ENCODE results near the gene DNAJA3.

The DNAJA3 gene

DNA sequence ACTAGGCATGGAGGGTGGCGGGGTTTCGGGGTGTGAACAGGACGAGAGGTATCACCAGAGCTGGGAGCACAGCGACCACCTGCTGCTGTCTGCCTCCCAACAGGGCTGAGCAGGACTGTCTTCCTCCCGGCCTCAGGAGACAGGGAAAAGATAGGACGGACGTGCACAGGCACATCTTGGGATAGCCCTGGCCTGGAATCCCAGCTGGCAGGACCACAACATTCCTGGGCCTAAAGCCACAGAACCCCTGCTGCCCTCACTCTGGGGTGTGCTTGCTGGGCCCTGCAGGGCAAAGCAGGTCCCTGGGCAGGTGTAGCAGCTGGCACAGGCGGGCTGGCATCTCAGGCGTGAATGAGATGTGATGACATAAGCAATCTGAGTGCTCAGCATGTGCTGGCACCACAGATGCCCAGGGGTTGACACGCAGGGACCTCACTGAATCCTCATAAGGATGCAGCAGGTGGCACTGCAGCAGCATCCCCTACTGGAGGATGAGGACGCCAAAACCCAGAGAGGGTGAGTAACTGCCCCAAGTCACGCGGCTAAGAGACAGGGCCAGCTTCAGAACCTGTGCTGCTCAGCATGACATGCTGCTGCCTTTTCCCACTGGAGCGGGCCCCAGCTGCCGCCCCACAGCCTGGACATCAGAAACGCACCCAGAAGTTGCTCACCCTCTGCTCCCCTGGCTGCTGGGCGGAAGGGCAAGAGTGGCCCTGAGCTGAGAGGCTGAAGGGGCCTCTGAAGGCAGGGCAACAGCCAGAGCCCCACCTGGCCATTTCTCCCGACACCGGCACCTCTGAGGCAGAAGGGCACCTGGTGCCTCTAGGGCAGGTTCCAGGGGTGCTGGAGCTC lies 16.4 kb upstream of the DNAJA3 start:
- Histone ChIP-seq H3K79me1 (ENCODE audit: low read length) (no peaks in the 10 kb centered on the region), H4K12ac (ENCODE audit: low read depth, low read length) (no peak overlapping the region), H3K18ac (ENCODE audit: low read length) (no peak overlapping the region), H3K4me1 (ENCODE audit: control insufficient read depth in 1 of 2, insufficient read depth in 2 of 2, low read length in 2 of 2) (no peaks in the 10 kb centered on the region), H4K91ac (ENCODE audit: low read depth, low read length) (no peak overlapping the region), H2BK5ac (ENCODE audit: low read depth, low read length, poor library complexity) (no peak overlapping the region), H3K27ac (ENCODE audit: low read depth, low read length) (no peak overlapping the region), H3K4me3 (ENCODE audit: low read depth, low read length) (no peak overlapping the region), H3K4me2 (ENCODE audit: low read length) (no peak overlapping the region), H2BK12ac (ENCODE audit: low read length) (no peak overlapping the region), H2AK5ac (ENCODE audit: low read length) (no peak overlapping the region), H3K14ac (ENCODE audit: low read length) (no peak overlapping the region), H3K9me3 (ENCODE audit: insufficient read depth, low read depth, low read length) (no peaks in the 10 kb centered on the region), H3K36me3 (ENCODE audit: control insufficient read depth in 1 of 2, insufficient read depth in 2 of 2, low read length in 2 of 2) (peaks cover 29 to 35% of the 10 kb centered on the region in 2 experiments), H4K8ac (ENCODE audit: low read depth, low read length) (no peak overlapping the region), H3K23ac (ENCODE audit: low read length) (no peak overlapping the region), H3K27me3 (ENCODE audit: insufficient read depth, low read length) (no peaks in the 10 kb centered on the region), H2AFZ (ENCODE audit: insufficient read depth, low read length, poor library complexity) (no peak overlapping the region), H3K4ac (ENCODE audit: low read depth, low read length) (no peak overlapping the region), H3K9ac (ENCODE audit: low read length) (no peak overlapping the region), H3K79me2 (ENCODE audit: control insufficient read depth, insufficient read depth, low read length, poor library complexity) (no peaks in the 10 kb centered on the region), H2BK120ac (ENCODE audit: insufficient read depth, low read length, poor library complexity) (no peak overlapping the region)
- no peak for DNase-seq
- WGBS (ENCODE audit: extremely low coverage, insufficient coverage, insufficient read length) = no CpG with 5 or more reads among the region's 19 CpGs

DNA sequence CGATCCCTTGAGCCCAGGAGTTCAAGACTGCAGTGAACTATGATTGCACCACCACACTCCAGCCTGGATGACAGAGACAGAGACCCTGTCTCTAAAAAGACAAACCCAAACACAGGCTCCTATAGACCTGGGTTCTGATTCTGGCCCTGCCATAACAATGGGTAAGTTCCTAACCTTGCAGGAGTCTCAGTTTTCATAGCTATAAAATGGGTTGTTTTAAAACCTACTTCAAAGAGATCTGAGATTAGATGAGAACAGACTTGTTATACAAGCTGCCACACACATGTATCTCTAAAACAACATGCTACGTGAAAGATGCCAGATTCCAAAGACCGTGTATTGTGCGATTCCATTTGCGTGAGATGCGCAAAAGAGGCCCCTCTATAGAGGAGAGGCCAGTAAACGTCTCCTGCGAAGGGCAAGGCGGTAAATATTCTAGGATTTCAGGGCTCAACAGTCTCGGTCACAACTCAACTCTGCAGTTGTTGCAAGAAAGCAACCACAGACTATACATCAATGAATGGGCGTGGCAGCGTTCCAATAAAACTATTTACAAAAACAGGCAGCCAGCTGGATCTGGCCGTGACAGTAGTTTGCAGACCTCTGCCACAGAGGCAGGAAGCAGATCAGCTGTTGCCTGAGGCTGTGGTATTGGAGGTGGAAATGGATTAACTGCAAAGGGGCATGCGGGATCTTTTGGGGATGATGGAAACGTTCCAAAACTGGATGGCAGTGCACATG lies 15.2 kb upstream of the DNAJA3 start:
- no peaks in the 10 kb centered on the region for H3K27me3 ChIP-seq (ENCODE audit: insufficient read depth, low read length)
- no peak overlapping the region for H2BK12ac ChIP-seq (ENCODE audit: low read length)
- no peaks in the 10 kb centered on the region for H3K9me3 ChIP-seq (ENCODE audit: insufficient read depth, low read depth, low read length)
- DNase-seq = peak; percentile 48 to 75
- H3K18ac ChIP-seq (ENCODE audit: low read length) = no peak overlapping the region
- H3K27ac ChIP-seq (ENCODE audit: low read depth, low read length) = no peak overlapping the region
- peaks cover 25% of the 10 kb centered on the region in 2 experiments for H3K36me3 ChIP-seq (ENCODE audit: control insufficient read depth in 1 of 2, insufficient read depth in 2 of 2, low read length in 2 of 2)
- H2AFZ ChIP-seq (ENCODE audit: insufficient read depth, low read length, poor library complexity) = no peak overlapping the region
- H3K4ac ChIP-seq (ENCODE audit: low read depth, low read length) = no peak overlapping the region
- no peak overlapping the region for H3K14ac ChIP-seq (ENCODE audit: low read length)
- peaks cover 0 to 2% of the 10 kb centered on the region in 2 experiments for H3K4me1 ChIP-seq (ENCODE audit: control insufficient read depth in 1 of 2, insufficient read depth in 2 of 2, low read length in 2 of 2)
- no peak overlapping the region for H4K91ac ChIP-seq (ENCODE audit: low read depth, low read length)
- H4K8ac ChIP-seq (ENCODE audit: low read depth, low read length) = no peak overlapping the region
- no peak overlapping the region for H3K4me2 ChIP-seq (ENCODE audit: low read length)
- no peak overlapping the region for H3K4me3 ChIP-seq (ENCODE audit: low read depth, low read length)
- H4K12ac ChIP-seq (ENCODE audit: low read depth, low read length) = no peak overlapping the region
- no peaks in the 10 kb centered on the region for H3K79me2 ChIP-seq (ENCODE audit: control insufficient read depth, insufficient read depth, low read length, poor library complexity)
- no peaks in the 10 kb centered on the region for H3K79me1 ChIP-seq (ENCODE audit: low read length)
- no peak overlapping the region for H3K9ac ChIP-seq (ENCODE audit: low read length)
- WGBS (ENCODE audit: extremely low coverage, insufficient coverage, insufficient read length) = no CpG with 5 or more reads among the region's 15 CpGs
- no peak overlapping the region for H2BK5ac ChIP-seq (ENCODE audit: low read depth, low read length, poor library complexity)
- H3K23ac ChIP-seq (ENCODE audit: low read length) = no peak overlapping the region
- no peak overlapping the region for H2AK5ac ChIP-seq (ENCODE audit: low read length)
- H2BK120ac ChIP-seq (ENCODE audit: insufficient read depth, low read length, poor library complexity) = no peak overlapping the region

DNA sequence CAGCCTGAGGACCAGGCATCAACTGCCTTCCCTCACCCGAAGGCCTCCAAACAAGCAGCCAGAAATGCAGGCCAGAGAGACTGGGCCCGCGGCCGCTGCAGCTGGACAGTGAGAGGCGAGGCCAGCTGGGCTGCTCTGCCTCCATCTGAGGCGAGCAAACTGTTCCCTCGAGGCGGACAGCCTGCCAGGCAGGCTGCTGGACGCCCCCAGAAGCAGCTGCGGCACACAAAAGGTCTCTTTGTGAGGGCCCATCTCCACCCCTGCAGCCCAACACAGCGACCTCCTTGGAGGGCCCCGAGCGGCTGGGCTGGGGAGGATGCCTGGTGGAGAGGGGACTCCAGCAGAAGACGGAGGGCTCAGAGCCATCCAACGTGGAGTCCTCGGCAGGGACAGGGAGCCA lies 14.0 kb upstream of the DNAJA3 start:
- Histone ChIP-seq H2BK12ac (ENCODE audit: low read length) (no peak overlapping the region), H2BK120ac (ENCODE audit: insufficient read depth, low read length, poor library complexity) (no peak overlapping the region), H3K36me3 (ENCODE audit: control insufficient read depth in 1 of 2, insufficient read depth in 2 of 2, low read length in 2 of 2) (peaks cover 24 to 25% of the 10 kb centered on the region in 2 experiments), H3K9ac (ENCODE audit: low read length) (no peak overlapping the region), H2AK5ac (ENCODE audit: low read length) (no peak overlapping the region), H4K8ac (ENCODE audit: low read depth, low read length) (no peak overlapping the region), H3K4me1 (ENCODE audit: control insufficient read depth in 1 of 2, insufficient read depth in 2 of 2, low read length in 2 of 2) (peaks cover 0 to 3% of the 10 kb centered on the region in 2 experiments), H3K27me3 (ENCODE audit: insufficient read depth, low read length) (no peaks in the 10 kb centered on the region), H3K4me2 (ENCODE audit: low read length) (no peak overlapping the region), H3K18ac (ENCODE audit: low read length) (no peak overlapping the region), H3K9me3 (ENCODE audit: insufficient read depth, low read depth, low read length) (no peaks in the 10 kb centered on the region), H2BK5ac (ENCODE audit: low read depth, low read length, poor library complexity) (no peak overlapping the region), H3K23ac (ENCODE audit: low read length) (no peak overlapping the region), H4K91ac (ENCODE audit: low read depth, low read length) (no peak overlapping the region), H3K79me1 (ENCODE audit: low read length) (peaks cover 4% of the 10 kb centered on the region), H3K4ac (ENCODE audit: low read depth, low read length) (no peak overlapping the region), H3K79me2 (ENCODE audit: control insufficient read depth, insufficient read depth, low read length, poor library complexity) (peaks cover 4% of the 10 kb centered on the region), H3K14ac (ENCODE audit: low read length) (no peak overlapping the region), H4K12ac (ENCODE audit: low read depth, low read length) (no peak overlapping the region), H3K27ac (ENCODE audit: low read depth, low read length) (no peak overlapping the region), H3K4me3 (ENCODE audit: low read depth, low read length) (no peak overlapping the region), H2AFZ (ENCODE audit: insufficient read depth, low read length, poor library complexity) (no peak overlapping the region)
- no peak for DNase-seq
- no CpG with 5 or more reads among the region's 16 CpGs for WGBS (ENCODE audit: extremely low coverage, insufficient coverage, insufficient read length)

DNA sequence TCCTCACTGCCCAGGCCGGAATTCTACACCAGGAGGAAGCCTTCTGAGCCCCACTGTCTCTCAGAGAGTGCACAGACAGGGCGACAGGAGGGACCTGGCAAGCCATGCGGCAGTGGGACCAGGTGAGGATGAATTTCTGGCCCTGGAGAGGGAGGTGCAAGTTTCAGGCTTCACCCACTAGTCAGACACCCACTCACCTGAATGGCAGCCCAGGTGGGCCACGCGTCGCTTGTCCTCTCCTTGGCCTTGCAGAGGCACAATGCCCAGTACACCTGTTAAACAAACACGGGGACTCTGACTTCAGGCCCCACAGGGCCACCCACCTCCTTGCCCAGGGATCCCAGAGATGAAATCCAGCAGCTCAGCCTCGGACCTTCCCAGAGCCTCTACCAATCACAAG lies 13.5 kb upstream of the DNAJA3 start:
- Histone ChIP-seq H4K91ac (ENCODE audit: low read depth, low read length) (no peak overlapping the region), H3K27me3 (ENCODE audit: insufficient read depth, low read length) (no peaks in the 10 kb centered on the region), H3K9me3 (ENCODE audit: insufficient read depth, low read depth, low read length) (no peaks in the 10 kb centered on the region), H2AK5ac (ENCODE audit: low read length) (no peak overlapping the region), H2BK5ac (ENCODE audit: low read depth, low read length, poor library complexity) (no peak overlapping the region), H2BK120ac (ENCODE audit: insufficient read depth, low read length, poor library complexity) (no peak overlapping the region), H3K4me2 (ENCODE audit: low read length) (no peak overlapping the region), H3K4me3 (ENCODE audit: low read depth, low read length) (no peak overlapping the region), H4K12ac (ENCODE audit: low read depth, low read length) (no peak overlapping the region), H3K23ac (ENCODE audit: low read length) (no peak overlapping the region), H3K27ac (ENCODE audit: low read depth, low read length) (no peak overlapping the region), H3K36me3 (ENCODE audit: control insufficient read depth in 1 of 2, insufficient read depth in 2 of 2, low read length in 2 of 2) (peaks cover 24 to 25% of the 10 kb centered on the region in 2 experiments), H3K79me1 (ENCODE audit: low read length) (peaks cover 4% of the 10 kb centered on the region), H3K79me2 (ENCODE audit: control insufficient read depth, insufficient read depth, low read length, poor library complexity) (peaks cover 4% of the 10 kb centered on the region), H4K8ac (ENCODE audit: low read depth, low read length) (no peak overlapping the region), H2BK12ac (ENCODE audit: low read length) (no peak overlapping the region), H3K4ac (ENCODE audit: low read depth, low read length) (no peak overlapping the region), H3K4me1 (ENCODE audit: control insufficient read depth in 1 of 2, insufficient read depth in 2 of 2, low read length in 2 of 2) (peaks cover 0 to 3% of the 10 kb centered on the region in 2 experiments), H3K14ac (ENCODE audit: low read length) (no peak overlapping the region), H3K9ac (ENCODE audit: low read length) (no peak overlapping the region), H2AFZ (ENCODE audit: insufficient read depth, low read length, poor library complexity) (no peak overlapping the region), H3K18ac (ENCODE audit: low read length) (no peak overlapping the region)
- DNase-seq = no peak
- no CpG with 5 or more reads among the region's 8 CpGs for WGBS (ENCODE audit: extremely low coverage, insufficient coverage, insufficient read length)

Data from trophoblast cell (in vitro differentiated cells and primary cell).